Activated naive CD8-positive, alpha-beta T cell (primary cell): ENCODE results near the gene CELF6.

Experiments used
- H3K27ac Mint-ChIP-seq: one replicate; pipeline ENCODE4 v1.8.0; 2021; ENCODE audit warnings: mixed read lengths
- H3K27me3 Mint-ChIP-seq: one replicate; pipeline ENCODE4 v1.8.0; 2021; ENCODE audit warnings: mixed read lengths
- H3K36me3 Mint-ChIP-seq: one replicate; pipeline ENCODE4 v1.8.0; 2021; ENCODE audit warnings: mixed read lengths
- H3K4me1 Mint-ChIP-seq: one replicate; pipeline ENCODE4 v1.8.0; 2021; ENCODE audit warnings: low read depth, mixed read lengths
- H3K4me3 Mint-ChIP-seq: one replicate; pipeline ENCODE4 v1.8.0; 2021; ENCODE audit warnings: mild to moderate bottlenecking, mixed read lengths
- H3K9me3 Mint-ChIP-seq: one replicate; pipeline ENCODE4 v1.8.0; 2021; ENCODE audit warnings: low read depth, mixed read lengths

Gene CELF6

GRCh38 chr15:72319985-72320671 is at the start of gene CELF6:
Gene CELF6 (minus strand): TSS chr15:72320157. CDS start chr15:72319874, 283 bp downstream.
- H3K27me3 Mint-ChIP-seq: no peaks in the 10 kb centered on the region
- H3K9me3 Mint-ChIP-seq: peaks cover 5% of the 10 kb centered on the region

GRCh38 chr15:72368899-72369298 is 48.9 kb upstream of the CELF6 start:
- Mint-ChIP-seq H3K27ac (no peak overlapping the region), H3K27me3 (no peaks in the 10 kb centered on the region), H3K9me3 (no peaks in the 10 kb centered on the region), H3K4me1 (peaks cover 57% of the 10 kb centered on the region), H3K4me3 (no peak overlapping the region), H3K36me3 (peaks cover 7% of the 10 kb centered on the region)

More at GRCh38 chr15:72319985-72320671, at the start of gene CELF6:
- peak within 1 kb of the TSS; percentile 23 for H3K27ac Mint-ChIP-seq
- H3K4me3 Mint-ChIP-seq: peak within 1 kb of the TSS; percentile 87
- peaks cover 20% of the 10 kb centered on the region for H3K4me1 Mint-ChIP-seq
- H3K36me3 Mint-ChIP-seq: peaks cover 8% of the 10 kb centered on the region

- no peaks in the 10 kb centered on the region for H3K27me3 Mint-ChIP-seq
- peaks cover 55% of the 10 kb centered on the region for H3K4me1 Mint-ChIP-seq
- H3K9me3 Mint-ChIP-seq: no peaks in the 10 kb centered on the region
- peaks cover 7% of the 10 kb centered on the region for H3K36me3 Mint-ChIP-seq
- no peak overlapping the region for H3K27ac Mint-ChIP-seq
- no peak overlapping the region for H3K4me3 Mint-ChIP-seq
Measured at GRCh38 chr15:72368325-72368724, 48.4 kb upstream of the CELF6 start.

- Mint-ChIP-seq H3K27me3 (no peaks in the 10 kb centered on the region), H3K4me1 (peaks cover 42% of the 10 kb centered on the region), H3K27ac (peak overlapping the region; percentile 29), H3K4me3 (no peak overlapping the region), H3K9me3 (no peaks in the 10 kb centered on the region), H3K36me3 (peaks cover 7% of the 10 kb centered on the region)
Measured at GRCh38 chr15:72365844-72366243, 45.9 kb upstream of the CELF6 start.

- no peaks in the 10 kb centered on the region for H3K27me3 Mint-ChIP-seq
- no peaks in the 10 kb centered on the region for H3K9me3 Mint-ChIP-seq
- H3K4me3 Mint-ChIP-seq: no peak overlapping the region
- peaks cover 16% of the 10 kb centered on the region for H3K4me1 Mint-ChIP-seq
- H3K36me3 Mint-ChIP-seq: no peaks in the 10 kb centered on the region
- no peak overlapping the region for H3K27ac Mint-ChIP-seq
Measured at GRCh38 chr15:72361176-72361575, 41.2 kb upstream of the CELF6 start.

GRCh38 chr15:72358650-72359171 is 38.8 kb upstream of the CELF6 start:
- Mint-ChIP-seq H3K36me3 (peaks cover 2% of the 10 kb centered on the region), H3K4me1 (peaks cover 7% of the 10 kb centered on the region), H3K27me3 (no peaks in the 10 kb centered on the region), H3K4me3 (no peak overlapping the region), H3K27ac (no peak overlapping the region), H3K9me3 (no peaks in the 10 kb centered on the region)

GRCh38 chr15:72358121-72358520 is 38.2 kb upstream of the CELF6 start:
- H3K36me3 Mint-ChIP-seq: peaks cover 2% of the 10 kb centered on the region
- no peak overlapping the region for H3K27ac Mint-ChIP-seq
- H3K4me1 Mint-ChIP-seq: peaks cover 6% of the 10 kb centered on the region
- no peaks in the 10 kb centered on the region for H3K9me3 Mint-ChIP-seq
- no peaks in the 10 kb centered on the region for H3K27me3 Mint-ChIP-seq
- H3K4me3 Mint-ChIP-seq: no peak overlapping the region

GRCh38 chr15:72354496-72354895 is 34.5 kb upstream of the CELF6 start:
- peaks cover 5% of the 10 kb centered on the region for H3K36me3 Mint-ChIP-seq

GRCh38 chr15:72353266-72353665 is 33.3 kb upstream of the CELF6 start:
- no peaks in the 10 kb centered on the region for H3K4me1 Mint-ChIP-seq
- H3K4me3 Mint-ChIP-seq: no peak overlapping the region
- no peaks in the 10 kb centered on the region for H3K27me3 Mint-ChIP-seq
- H3K27ac Mint-ChIP-seq: no peak overlapping the region
- no peaks in the 10 kb centered on the region for H3K9me3 Mint-ChIP-seq
- peaks cover 12% of the 10 kb centered on the region for H3K36me3 Mint-ChIP-seq

More at GRCh38 chr15:72354496-72354895, 34.5 kb upstream of the CELF6 start:
- Mint-ChIP-seq H3K27ac (no peak overlapping the region), H3K27me3 (no peaks in the 10 kb centered on the region), H3K9me3 (no peaks in the 10 kb centered on the region), H3K4me1 (peaks cover 6% of the 10 kb centered on the region), H3K4me3 (no peak overlapping the region)

GRCh38 chr15:72345806-72346205 is 25.8 kb upstream of the CELF6 start:
- Mint-ChIP-seq H3K4me1 (no peaks in the 10 kb centered on the region), H3K27ac (no peak overlapping the region), H3K9me3 (no peaks in the 10 kb centered on the region), H3K4me3 (no peak overlapping the region), H3K36me3 (peaks cover 12% of the 10 kb centered on the region), H3K27me3 (no peaks in the 10 kb centered on the region)

- Mint-ChIP-seq H3K4me1 (no peaks in the 10 kb centered on the region), H3K27ac (no peak overlapping the region), H3K27me3 (no peaks in the 10 kb centered on the region), H3K36me3 (peaks cover 12% of the 10 kb centered on the region), H3K9me3 (no peaks in the 10 kb centered on the region), H3K4me3 (no peak overlapping the region)
Measured at GRCh38 chr15:72345280-72345679, 25.3 kb upstream of the CELF6 start.

- no peak overlapping the region for H3K4me3 Mint-ChIP-seq
- H3K9me3 Mint-ChIP-seq: no peaks in the 10 kb centered on the region
- H3K4me1 Mint-ChIP-seq: no peaks in the 10 kb centered on the region
- H3K27me3 Mint-ChIP-seq: no peaks in the 10 kb centered on the region
- peaks cover 15% of the 10 kb centered on the region for H3K36me3 Mint-ChIP-seq
- H3K27ac Mint-ChIP-seq: no peak overlapping the region
Measured at GRCh38 chr15:72344602-72345001, 24.6 kb upstream of the CELF6 start.

- Mint-ChIP-seq H3K4me3 (no peak overlapping the region), H3K36me3 (peaks cover 10% of the 10 kb centered on the region), H3K9me3 (no peaks in the 10 kb centered on the region), H3K27ac (no peak overlapping the region), H3K27me3 (no peaks in the 10 kb centered on the region), H3K4me1 (no peaks in the 10 kb centered on the region)
Measured at GRCh38 chr15:72342385-72342784, 22.4 kb upstream of the CELF6 start.

- H3K36me3 Mint-ChIP-seq: peaks cover 12% of the 10 kb centered on the region
- H3K27ac Mint-ChIP-seq: no peak overlapping the region
Measured at GRCh38 chr15:72341361-72341760, 21.4 kb upstream of the CELF6 start.

GRCh38 chr15:72340366-72340765 is 20.4 kb upstream of the CELF6 start:
- no peaks in the 10 kb centered on the region for H3K9me3 Mint-ChIP-seq
- H3K4me3 Mint-ChIP-seq: no peak overlapping the region
- H3K4me1 Mint-ChIP-seq: no peaks in the 10 kb centered on the region
- peaks cover 9% of the 10 kb centered on the region for H3K36me3 Mint-ChIP-seq
- no peaks in the 10 kb centered on the region for H3K27me3 Mint-ChIP-seq
- no peak overlapping the region for H3K27ac Mint-ChIP-seq

More at GRCh38 chr15:72341361-72341760, 21.4 kb upstream of the CELF6 start:
- Mint-ChIP-seq H3K27me3 (no peaks in the 10 kb centered on the region), H3K4me3 (no peak overlapping the region), H3K9me3 (no peaks in the 10 kb centered on the region), H3K4me1 (no peaks in the 10 kb centered on the region)

GRCh38 chr15:72339777-72340177 is 19.8 kb upstream of the CELF6 start:
- Mint-ChIP-seq H3K27me3 (no peaks in the 10 kb centered on the region), H3K36me3 (peaks cover 9% of the 10 kb centered on the region), H3K4me3 (no peak overlapping the region), H3K27ac (no peak overlapping the region), H3K9me3 (no peaks in the 10 kb centered on the region), H3K4me1 (no peaks in the 10 kb centered on the region)
